GM19438 (cell line): ENCODE measurements around the gene MT3.
"Not testable (repeated sequence)": the region's sequence is repeated elsewhere in the genome, so short reads cannot be mapped to it uniquely, and the experiment has no call there.

Experiments used
- ATAC-seq: cut with Tn5 transposase; IDR thresholded peaks from one replicate; pipeline ENCODE4 v1.9.1; 2021; ENCODE audit warnings: low read depth; ENCODE audit not compliant: unreplicated experiment

MT3 gene

GRCh38 chr16:56577300-56577625 is 12.1 kb upstream of the MT3 start:
- ATAC-seq, result no peak

- no peak for ATAC-seq
Observed at GRCh38 chr16:56580391-56581048, 8.8 kb upstream of the MT3 start.

- ATAC-seq, result not testable (repeated sequence)
Observed at GRCh38 chr16:56582911-56583310, 6.4 kb upstream of the MT3 start.

GRCh38 chr16:56583351-56584168 is 5.8 kb upstream of the MT3 start:
- no peak for ATAC-seq

GRCh38 chr16:56584276-56584675 is 5.1 kb upstream of the MT3 start:
- no peak for ATAC-seq

- ATAC-seq, result no peak
Observed at GRCh38 chr16:56588781-56589140, 567 bp upstream of the MT3 start.

- no peak for ATAC-seq
Observed at GRCh38 chr16:56591377-56592060, 2.2 kb downstream of the MT3 start.

- no peak for ATAC-seq
Observed at GRCh38 chr16:56593573-56594291, 4.4 kb downstream of the MT3 start.

GRCh38 chr16:56594292-56594619 is 4.9 kb downstream of the MT3 start:
- ATAC-seq, result no peak

GRCh38 chr16:56600398-56600999 is 11.2 kb downstream of the MT3 start:
- ATAC-seq, result no peak

GRCh38 chr16:56601325-56601724 is 12.0 kb downstream of the MT3 start:
- no peak for ATAC-seq

- no peak for ATAC-seq
Observed at GRCh38 chr16:56603589-56603988, 14.3 kb downstream of the MT3 start.

GRCh38 chr16:56604966-56605365 is 15.6 kb downstream of the MT3 start:
- no peak for ATAC-seq

- ATAC-seq, result no peak
Observed at GRCh38 chr16:56605475-56605874, 16.1 kb downstream of the MT3 start.

GRCh38 chr16:56606071-56606475 is 16.7 kb downstream of the MT3 start:
- no peak for ATAC-seq

- no peak for ATAC-seq
Observed at GRCh38 chr16:56606476-56607108, 17.3 kb downstream of the MT3 start.

- no peak for ATAC-seq
Observed at GRCh38 chr16:56607109-56607618, 17.8 kb downstream of the MT3 start.

GRCh38 chr16:56607675-56608042 is 18.3 kb downstream of the MT3 start:
- no peak for ATAC-seq

GRCh38 chr16:56608043-56608875 is 18.9 kb downstream of the MT3 start, which contains the start of gene MT2A:
Gene MT2A (plus strand): TSS chr16:56608584. CDS start chr16:56608656, 72 bp downstream.
- ATAC-seq, result peak; percentile 82
